Mesenchymal stem cell (in vitro differentiated cells and primary cell): ENCODE measurements around the gene TBRG1.
A peak's percentile ranks its signal among the peaks of the same experiment; 100 is the strongest.

Source experiments
- DNase-seq: peaks from one replicate; pipeline ENCODE4 v3.0.0-alpha.2; 2013
- H2AFZ ChIP-seq: one replicate; pipeline ENCODE4 v1.6.1; 2013; ENCODE audit warnings: low read depth, mild to moderate bottlenecking, control low read depth, inconsistent platforms, low read length, moderate library complexity
- H2AK5ac ChIP-seq: 2 replicates; pipeline ENCODE4 v1.6.1; 2013; ENCODE audit warnings: low read length, moderate library complexity, mild to moderate bottlenecking, inconsistent platforms; ENCODE audit not compliant: severe bottlenecking
- H2BK120ac ChIP-seq: one replicate; pipeline ENCODE4 v1.6.1; 2013; ENCODE audit warnings: low read depth, mild to moderate bottlenecking, inconsistent platforms, low read length, moderate library complexity
- H2BK12ac ChIP-seq, 2 experiments: one replicate each; pipeline ENCODE4 v1.6.1; 2013; ENCODE audit warnings: inconsistent platforms in 2 of 2, low read length in 2 of 2, mild to moderate bottlenecking in 2 of 2, moderate library complexity in 2 of 2, control low read depth in 1 of 2
- H2BK15ac ChIP-seq: one replicate; pipeline ENCODE4 v1.6.1; 2013; ENCODE audit warnings: mild to moderate bottlenecking, low read depth, inconsistent platforms; ENCODE audit not compliant: poor library complexity, severe bottlenecking
- H2BK5ac ChIP-seq: 2 replicates; pipeline ENCODE4 v1.6.1; 2013; ENCODE audit warnings: low read depth, mild to moderate bottlenecking, low read length, control low read depth, inconsistent platforms; ENCODE audit not compliant: poor library complexity, severe bottlenecking
- H3K14ac ChIP-seq, 2 experiments: one replicate each; pipeline ENCODE4 v1.6.1; 2013; ENCODE audit warnings: inconsistent platforms in 2 of 2, low read length in 2 of 2, control low read depth in 1 of 2, mild to moderate bottlenecking in 1 of 2, moderate library complexity in 1 of 2
- H3K18ac ChIP-seq, 2 experiments: one replicate each; pipeline ENCODE4 v1.6.1; 2013; ENCODE audit warnings: inconsistent platforms in 2 of 2, low read length in 2 of 2, control low read depth in 1 of 2, low read depth in 1 of 2, mild to moderate bottlenecking in 1 of 2
- H3K23ac ChIP-seq, 2 experiments: one replicate each; pipeline ENCODE4 v1.6.1; 2013; ENCODE audit warnings: inconsistent platforms in 2 of 2, low read length in 2 of 2, mild to moderate bottlenecking in 2 of 2, moderate library complexity in 2 of 2, control low read depth in 1 of 2
- H3K27ac ChIP-seq: 2 replicates; pipeline ENCODE4 v1.5.1; 2013; ENCODE audit warnings: mild to moderate bottlenecking, moderate library complexity, low read length, control low read depth, inconsistent platforms; ENCODE audit not compliant: poor library complexity, severe bottlenecking
- H3K27me3 ChIP-seq, 2 experiments: 2 replicates each; pipeline versions ENCODE4 v1.6.1 to v1.7.0; 2013; ENCODE audit warnings: low read length in 2 of 2, mild to moderate bottlenecking in 2 of 2, moderate library complexity in 2 of 2, control low read depth in 1 of 2, inconsistent platforms in 1 of 2; ENCODE audit not compliant: control insufficient read depth in 1 of 2, insufficient read depth in 1 of 2
- H3K36me3 ChIP-seq, 2 experiments: 2 replicates each; pipeline versions ENCODE4 v1.6.1 to v1.7.0; 2013; ENCODE audit warnings: low read length in 2 of 2, control low read depth in 1 of 2, inconsistent platforms in 1 of 2, low read depth in 1 of 2, mild to moderate bottlenecking in 1 of 2; ENCODE audit not compliant: insufficient read depth in 2 of 2, control insufficient read depth in 1 of 2
- H3K4ac ChIP-seq, 2 experiments: one replicate each; pipeline ENCODE4 v1.6.1; 2013; ENCODE audit warnings: inconsistent platforms in 2 of 2, low read length in 2 of 2, mild to moderate bottlenecking in 2 of 2, moderate library complexity in 2 of 2, control low read depth in 1 of 2, low read depth in 1 of 2
- H3K4me1 ChIP-seq: 2 replicates; pipeline ENCODE4 v1.6.1; 2013; ENCODE audit warnings: low read depth, low read length, control low read depth; ENCODE audit not compliant: control insufficient read depth, insufficient read depth
- H3K4me2 ChIP-seq: 2 replicates; pipeline ENCODE4 v1.6.1; 2013; ENCODE audit warnings: low read length, mild to moderate bottlenecking, inconsistent platforms; ENCODE audit not compliant: poor library complexity, severe bottlenecking
- H3K4me3 ChIP-seq, 2 experiments: 2 replicates each; pipeline versions ENCODE4 v1.5.1 to v1.7.0; 2013; ENCODE audit warnings: low read length in 2 of 2, mild to moderate bottlenecking in 2 of 2, control low read depth in 1 of 2, low read depth in 1 of 2; ENCODE audit not compliant: insufficient read depth in 1 of 2
- H3K79me1 ChIP-seq: replicated peaks from 2 replicates; pipeline ENCODE4 v1.6.1; 2013; ENCODE audit warnings: mild to moderate bottlenecking, control low read depth, low read length, inconsistent platforms; ENCODE audit not compliant: poor library complexity, severe bottlenecking
- H3K9ac ChIP-seq: 2 replicates; pipeline ENCODE4 v1.7.0; 2013; ENCODE audit warnings: mild to moderate bottlenecking, low read length, moderate library complexity
- H3K9me3 ChIP-seq: 2 replicates; pipeline ENCODE4 v1.7.0; 2013; ENCODE audit warnings: mild to moderate bottlenecking, low read length; ENCODE audit not compliant: control insufficient read depth
- H4K8ac ChIP-seq: one replicate; pipeline ENCODE4 v1.6.1; 2013; ENCODE audit warnings: inconsistent platforms, mild to moderate bottlenecking, low read length, moderate library complexity
- H4K91ac ChIP-seq: one replicate; pipeline ENCODE4 v1.6.1; 2013; ENCODE audit warnings: mild to moderate bottlenecking, low read length, inconsistent platforms
- WGBS: methylation state at CpG from one replicate; pipeline ENCODE4 v1.1.7; 2013; ENCODE audit warnings: mixed read lengths; 5-methylcytosine and 5-hydroxymethylcytosine counted together

Gene TBRG1

DNA sequence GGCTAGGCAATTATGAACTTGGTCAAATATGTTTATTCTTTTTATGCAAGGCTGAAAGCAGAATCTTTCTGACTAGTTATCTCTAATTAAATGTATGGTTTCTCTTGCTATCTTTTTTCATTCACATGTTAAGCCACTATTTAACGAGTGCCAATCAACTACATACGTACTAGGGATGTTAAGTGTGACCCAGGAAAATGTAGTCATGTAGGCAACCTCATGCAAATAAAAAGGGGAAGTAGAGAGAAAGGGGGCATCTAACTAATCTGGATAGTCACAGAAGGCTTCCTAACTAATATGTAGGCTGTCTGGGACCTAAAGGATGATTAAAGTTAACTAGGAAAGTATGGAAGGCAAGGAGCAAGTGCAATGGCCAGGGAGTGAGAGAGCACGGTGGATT, 23.5 kb downstream of the TBRG1 start:
- no peaks in the 10 kb centered on the region for H3K27me3 ChIP-seq
- WGBS, result 83% methylated on average over 3 of the region's 3 CpGs
- H2BK5ac ChIP-seq, result no peak overlapping the region
- H3K4ac ChIP-seq, result no peak overlapping the region
- H3K9me3 ChIP-seq, result no peaks in the 10 kb centered on the region
- no peak overlapping the region for H4K91ac ChIP-seq
- no peak overlapping the region for H3K23ac ChIP-seq
- peaks cover 0 to 9% of the 10 kb centered on the region in 2 experiments for H3K36me3 ChIP-seq
- H3K4me1 ChIP-seq, result no peaks in the 10 kb centered on the region
- no peak overlapping the region for H3K4me2 ChIP-seq
- H2AFZ ChIP-seq, result no peak overlapping the region
- H3K79me1 ChIP-seq, result no peaks in the 10 kb centered on the region
- H2AK5ac ChIP-seq, result no peak overlapping the region
- no peak overlapping the region for H3K27ac ChIP-seq
- DNase-seq, result no peak
- H4K8ac ChIP-seq, result no peak overlapping the region
- no peak overlapping the region for H2BK120ac ChIP-seq
- H3K14ac ChIP-seq, result no peak overlapping the region
- no peak overlapping the region for H3K9ac ChIP-seq
- H2BK12ac ChIP-seq, result no peak overlapping the region
- no peak overlapping the region for H2BK15ac ChIP-seq
- H3K4me3 ChIP-seq, result no peak overlapping the region
- no peak overlapping the region for H3K18ac ChIP-seq

DNA sequence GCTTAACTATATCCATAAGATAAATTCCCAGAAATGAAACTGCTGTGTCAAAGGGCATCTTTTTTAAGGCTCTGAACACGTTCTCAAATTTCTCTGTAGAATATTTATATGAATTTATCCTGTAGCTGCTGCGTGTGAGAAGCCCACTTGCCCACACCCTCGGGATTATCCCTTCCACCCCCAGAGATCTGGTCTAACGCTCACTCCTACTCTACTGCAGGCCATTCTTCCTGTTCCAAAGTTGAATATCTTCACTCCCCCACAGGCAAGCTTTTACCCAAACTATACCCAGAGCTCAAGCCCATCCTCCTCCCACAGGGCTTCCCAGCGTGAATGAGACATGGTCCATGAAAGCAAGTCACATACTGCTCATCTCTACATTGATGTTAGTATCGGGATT, 25.9 kb downstream of the TBRG1 start:
- Histone ChIP-seq H3K14ac (no peak overlapping the region), H3K9ac (no peak overlapping the region), H2BK15ac (no peak overlapping the region), H3K27me3 (no peaks in the 10 kb centered on the region), H2AK5ac (no peak overlapping the region), H2BK12ac (no peak overlapping the region), H4K91ac (no peak overlapping the region), H4K8ac (no peak overlapping the region), H3K9me3 (no peaks in the 10 kb centered on the region), H3K4me2 (no peak overlapping the region), H3K4ac (no peak overlapping the region), H2BK120ac (no peak overlapping the region), H2BK5ac (no peak overlapping the region), H3K27ac (no peak overlapping the region), H3K4me1 (no peaks in the 10 kb centered on the region), H3K18ac (no peak overlapping the region), H2AFZ (no peak overlapping the region), H3K79me1 (no peaks in the 10 kb centered on the region), H3K23ac (no peak overlapping the region), H3K36me3 (peaks cover 0 to 20% of the 10 kb centered on the region in 2 experiments), H3K4me3 (no peak overlapping the region)
- DNase-seq, result no peak
- 66% methylated on average over 4 of the region's 6 CpGs for WGBS

DNA sequence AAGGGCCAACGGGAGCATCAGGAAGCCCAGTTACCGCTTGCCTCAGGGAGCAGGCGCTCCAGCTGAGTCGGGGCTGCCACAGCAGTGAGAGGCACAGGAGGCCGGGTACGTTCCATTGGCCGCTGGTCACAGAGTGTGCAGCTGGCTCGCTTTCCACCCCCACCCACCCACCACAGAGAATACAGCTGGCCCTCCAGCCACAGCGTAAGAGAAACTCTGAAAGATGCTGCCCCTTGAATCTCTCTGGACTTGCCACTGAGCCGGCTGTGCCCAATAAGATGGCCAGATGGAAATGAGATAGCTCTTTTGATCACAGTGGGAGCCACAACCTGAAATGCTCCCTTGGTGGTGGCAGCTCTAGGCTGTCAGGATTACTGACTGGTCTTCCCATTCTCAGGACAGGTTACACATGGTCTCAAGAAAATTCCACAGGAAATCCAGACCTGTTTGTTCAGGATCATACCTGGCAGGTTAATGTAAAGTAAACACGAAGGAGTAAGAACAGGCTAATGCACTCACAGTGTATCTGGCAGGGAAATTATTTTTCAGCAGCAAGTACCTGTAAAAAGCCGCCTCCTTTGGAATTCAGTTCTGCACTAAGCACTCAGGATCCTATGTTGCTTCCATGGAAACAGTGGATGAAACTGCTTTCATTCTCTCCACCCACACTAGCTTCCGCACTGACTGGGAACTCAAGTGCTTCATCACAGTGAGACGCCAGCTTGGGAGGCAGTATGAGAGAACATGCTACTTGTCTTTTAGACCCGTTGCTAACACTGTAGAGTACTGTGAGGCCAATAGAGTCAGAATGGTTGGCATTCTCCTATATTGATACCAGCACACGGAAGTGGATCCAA, 34.3 kb downstream of the TBRG1 start:
- H3K4ac ChIP-seq, result no peak overlapping the region
- H2AFZ ChIP-seq, result peak overlapping the region; percentile 57
- no peak overlapping the region for H3K23ac ChIP-seq
- H2BK15ac ChIP-seq, result no peak overlapping the region
- no peak overlapping the region for H2BK12ac ChIP-seq
- H3K27me3 ChIP-seq, result peaks cover 0 to 14% of the 10 kb centered on the region in 2 experiments
- H4K8ac ChIP-seq, result peak overlapping the region; percentile 49
- H3K14ac ChIP-seq, result no peak overlapping the region
- no peak overlapping the region for H3K4me3 ChIP-seq
- no peak overlapping the region for H3K27ac ChIP-seq
- H3K4me1 ChIP-seq, result peaks cover 4% of the 10 kb centered on the region
- no peak overlapping the region for H3K4me2 ChIP-seq
- WGBS, result 44% methylated on average over 15 of the region's 16 CpGs
- H3K9ac ChIP-seq, result no peak overlapping the region
- H4K91ac ChIP-seq, result no peak overlapping the region
- DNase-seq, result peak; percentile 32
- H3K9me3 ChIP-seq, result no peaks in the 10 kb centered on the region
- H3K79me1 ChIP-seq, result no peaks in the 10 kb centered on the region
- no peak overlapping the region for H3K18ac ChIP-seq
- H2AK5ac ChIP-seq, result no peak overlapping the region
- no peak overlapping the region for H2BK120ac ChIP-seq
- no peak overlapping the region for H2BK5ac ChIP-seq
- peaks cover 0 to 12% of the 10 kb centered on the region in 2 experiments for H3K36me3 ChIP-seq

- H2BK12ac ChIP-seq, result no peak overlapping the region
- no peak overlapping the region for H3K4me2 ChIP-seq
- H2AFZ ChIP-seq, result no peak overlapping the region
- no peak for DNase-seq
- H4K8ac ChIP-seq, result no peak overlapping the region
- H2BK15ac ChIP-seq, result no peak overlapping the region
- no peak overlapping the region for H2BK5ac ChIP-seq
- H2BK120ac ChIP-seq, result no peak overlapping the region
- H3K4ac ChIP-seq, result no peak overlapping the region
- no peak overlapping the region for H3K18ac ChIP-seq
- H3K4me1 ChIP-seq, result peaks cover 4% of the 10 kb centered on the region
- H3K9ac ChIP-seq, result no peak overlapping the region
- H3K9me3 ChIP-seq, result no peaks in the 10 kb centered on the region
- no peak overlapping the region for H3K27ac ChIP-seq
- peaks cover 0 to 8% of the 10 kb centered on the region in 2 experiments for H3K36me3 ChIP-seq
- no peaks in the 10 kb centered on the region for H3K79me1 ChIP-seq
- no peak overlapping the region for H3K23ac ChIP-seq
- 48% methylated on average over 3 of the region's 5 CpGs for WGBS
- no peak overlapping the region for H2AK5ac ChIP-seq
- peaks cover 0 to 14% of the 10 kb centered on the region in 2 experiments for H3K27me3 ChIP-seq
- no peak overlapping the region for H4K91ac ChIP-seq
- H3K4me3 ChIP-seq, result no peak overlapping the region
- no peak overlapping the region for H3K14ac ChIP-seq
These were observed 35.2 kb downstream of the TBRG1 start for GRCh38 chr11:124657904-124658303.
